CD4-positive, alpha-beta T cell treated with Interleukin-2 at 100 ng/mL for 4 hours (primary cell): Measurements from ENCODE around the gene OR2M2.

Source experiments
- DNase-seq: peaks from one replicate; pipeline ENCODE4 v3.0.0-alpha.2; 2020; ENCODE audit warnings: low spot score

Gene OR2M2, protein sequence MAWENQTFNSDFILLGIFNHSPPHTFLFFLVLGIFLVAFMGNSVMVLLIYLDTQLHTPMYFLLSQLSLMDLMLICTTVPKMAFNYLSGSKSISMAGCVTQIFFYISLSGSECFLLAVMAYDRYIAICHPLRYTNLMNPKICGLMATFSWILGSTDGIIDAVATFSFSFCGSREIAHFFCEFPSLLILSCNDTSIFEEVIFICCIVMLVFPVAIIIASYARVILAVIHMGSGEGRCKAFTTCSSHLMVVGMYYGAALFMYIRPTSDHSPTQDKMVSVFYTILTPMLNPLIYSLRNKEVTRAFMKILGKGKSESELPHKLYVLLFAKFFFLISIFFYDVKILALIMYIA

DNA sequence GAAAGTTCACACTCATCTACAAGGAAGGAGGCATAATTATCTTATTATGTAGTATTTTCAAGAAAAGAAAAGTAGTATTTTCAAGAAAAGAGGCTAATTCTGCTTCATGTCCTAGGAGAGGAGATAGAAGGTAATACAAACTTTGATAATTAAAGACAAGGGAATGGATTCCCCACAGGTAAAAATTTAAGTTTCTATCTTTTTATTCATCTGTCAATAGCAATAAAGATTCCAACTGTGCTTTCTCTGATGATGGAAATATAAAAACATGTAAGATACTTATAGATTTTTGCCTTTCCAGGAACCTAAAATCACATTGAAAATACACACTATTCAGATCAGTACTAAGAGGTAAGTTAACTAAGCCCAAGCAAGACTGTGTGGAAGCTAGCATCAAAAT lies at the start of gene OR2M2:
Gene OR2M2 (plus strand): TSS at position 301 of the 400 bp plus-strand sequence. CDS start 5,165 bp downstream, outside the sequence.
- DNase-seq: no peak

DNA sequence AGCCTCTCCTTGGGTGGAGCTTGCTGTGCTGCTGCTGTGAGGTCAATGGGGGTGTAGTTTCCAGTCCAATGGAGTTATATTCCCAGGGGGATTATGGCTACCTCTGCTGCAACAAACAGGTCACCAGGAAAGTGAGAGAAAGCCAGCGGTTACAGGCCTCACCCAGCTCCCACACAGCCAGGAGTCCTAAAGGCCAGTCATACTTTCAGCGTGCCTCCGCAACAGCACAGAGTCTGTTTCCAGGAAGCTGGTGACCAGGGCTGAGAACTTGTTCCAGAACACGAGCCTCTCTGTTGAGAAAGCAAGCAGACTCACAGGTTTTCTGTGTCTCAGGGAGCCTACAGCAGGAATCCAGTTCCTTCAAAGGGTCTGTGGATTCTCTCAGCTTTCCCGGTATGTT lies 47.0 kb upstream of the OR2M2 start:
- no peak for DNase-seq

DNA sequence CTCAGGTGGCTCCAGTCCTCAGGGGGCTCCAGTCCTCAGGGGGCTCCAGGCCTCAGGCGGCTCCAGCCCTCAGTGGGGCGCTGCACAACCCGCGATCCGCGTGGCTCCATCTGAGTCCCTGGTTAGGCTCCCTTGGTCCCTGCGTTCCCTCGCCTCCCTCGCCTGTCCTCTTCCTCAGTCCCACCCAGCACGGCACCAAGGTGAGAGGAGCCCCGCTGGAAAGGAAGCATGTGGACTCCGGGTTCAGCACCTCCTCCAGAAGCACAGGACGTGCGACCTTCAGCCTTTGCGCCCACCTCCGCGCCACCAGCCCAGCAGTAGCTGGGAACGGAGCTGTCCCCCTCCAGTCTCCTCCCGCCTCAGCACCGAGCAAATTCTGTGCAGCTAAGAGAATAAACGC lies 37.8 kb upstream of the OR2M2 start:
- no peak for DNase-seq

DNA sequence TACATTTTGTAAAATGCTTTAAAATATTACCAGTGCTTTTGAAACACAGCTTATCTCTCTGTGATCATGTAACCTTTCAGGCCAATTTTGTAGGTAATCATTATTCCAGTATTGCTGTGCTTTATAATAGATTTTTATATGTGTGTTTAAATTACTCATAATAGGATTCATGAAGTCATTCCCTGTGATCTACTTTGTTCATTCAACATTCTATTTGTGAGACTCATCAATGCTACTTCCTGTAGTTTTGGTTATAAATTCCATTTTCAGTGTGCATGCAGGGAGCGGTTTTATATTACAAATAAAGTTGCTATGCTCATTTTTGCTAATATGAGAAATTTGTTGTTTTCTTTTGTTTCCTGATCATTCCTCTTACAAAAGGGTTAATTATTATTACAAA lies 33.8 kb upstream of the OR2M2 start:
- no peak for DNase-seq

DNA sequence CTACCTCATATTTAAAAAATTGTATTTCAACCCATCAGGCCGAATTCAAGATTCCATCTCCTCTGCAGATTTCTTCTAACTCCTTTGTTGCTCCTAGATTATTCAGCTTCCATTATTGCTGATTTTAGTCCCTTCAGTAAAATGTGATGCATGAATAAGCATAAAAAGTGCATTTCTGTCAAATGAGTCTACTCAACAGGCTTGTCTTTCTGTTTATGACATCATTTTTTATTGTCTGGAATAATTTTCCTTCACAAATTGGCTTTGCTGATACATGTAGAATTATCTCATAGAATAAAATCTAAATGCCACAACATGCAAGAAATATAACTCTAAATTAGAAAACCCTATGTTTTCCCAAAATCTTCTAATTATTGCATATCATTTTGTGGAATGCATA lies 31.3 kb upstream of the OR2M2 start:
- DNase-seq: no peak

DNA sequence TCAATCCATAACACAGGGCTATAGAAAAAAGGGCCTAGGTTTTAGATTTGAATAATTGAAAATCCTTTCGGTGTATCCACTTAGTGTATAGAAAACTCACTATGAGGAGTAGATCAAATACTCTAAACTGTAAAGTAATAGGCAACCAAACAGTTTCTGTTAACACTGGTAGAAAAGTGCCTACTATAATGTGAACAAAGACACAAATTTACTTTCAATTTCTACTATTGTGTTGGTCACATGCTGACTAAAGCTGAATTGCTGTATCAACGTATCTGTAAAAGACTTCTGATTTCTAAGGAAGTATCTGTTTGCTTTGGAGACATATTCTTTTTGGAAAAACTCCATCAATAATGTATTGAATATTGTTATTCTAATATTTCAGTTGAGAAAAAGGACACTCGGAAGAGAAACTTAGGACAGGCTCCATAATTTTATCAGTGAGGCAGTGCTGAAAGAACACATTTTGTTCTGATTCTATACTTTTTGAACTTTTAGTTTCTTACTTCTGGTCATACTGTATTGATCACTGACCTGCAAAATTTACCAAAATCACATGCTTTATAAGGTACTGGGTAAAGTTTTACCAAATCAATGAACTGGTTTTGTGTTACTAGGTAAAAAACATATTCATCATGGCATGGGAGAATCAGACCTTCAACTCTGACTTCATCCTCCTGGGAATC lies 30.0 kb upstream of the OR2M2 start, which contains the start of gene OR2M5:
Gene OR2M5 (plus strand): TSS at position 636 of the 686 bp plus-strand sequence. CDS start 0 bp downstream, at position 636.
- DNase-seq: no peak

DNA sequence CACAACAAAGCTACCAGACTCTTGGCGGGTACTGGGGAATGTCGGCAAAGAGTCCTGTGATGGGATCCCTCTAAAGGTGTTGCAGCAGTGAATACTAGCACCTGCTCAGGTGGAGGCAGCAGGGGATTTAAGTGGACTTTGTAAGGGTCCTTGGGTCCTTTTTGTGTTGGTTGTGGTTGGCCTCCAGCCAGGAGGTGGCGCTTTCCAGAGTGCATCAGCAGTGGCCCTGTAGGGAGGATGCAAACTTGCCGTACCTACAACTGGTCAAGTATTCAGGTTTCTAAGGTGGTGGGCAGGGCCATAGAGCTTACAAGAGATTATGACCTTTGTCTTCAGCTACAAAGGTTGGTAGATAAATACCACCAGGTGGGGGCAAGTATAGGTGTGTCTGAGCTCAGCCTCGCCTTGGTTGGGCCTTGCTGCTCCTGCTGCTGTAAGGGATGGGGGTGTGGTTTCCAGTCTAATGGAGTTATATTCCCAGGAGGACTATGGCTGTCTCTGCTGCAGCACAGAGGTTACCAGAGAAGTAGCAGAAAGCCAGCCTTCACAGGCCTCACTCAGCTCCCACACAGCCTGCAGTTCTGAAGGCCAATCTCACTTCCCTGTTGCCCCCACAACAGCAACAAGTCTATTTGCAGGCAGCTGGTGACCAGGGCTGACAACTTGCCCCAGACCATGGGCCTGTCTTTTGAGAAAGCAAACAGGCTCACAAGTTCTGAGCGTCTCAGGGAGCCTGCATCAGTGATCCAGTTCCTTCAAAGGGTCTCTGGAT lies 22.4 kb upstream of the OR2M2 start:
- no peak for DNase-seq

DNA sequence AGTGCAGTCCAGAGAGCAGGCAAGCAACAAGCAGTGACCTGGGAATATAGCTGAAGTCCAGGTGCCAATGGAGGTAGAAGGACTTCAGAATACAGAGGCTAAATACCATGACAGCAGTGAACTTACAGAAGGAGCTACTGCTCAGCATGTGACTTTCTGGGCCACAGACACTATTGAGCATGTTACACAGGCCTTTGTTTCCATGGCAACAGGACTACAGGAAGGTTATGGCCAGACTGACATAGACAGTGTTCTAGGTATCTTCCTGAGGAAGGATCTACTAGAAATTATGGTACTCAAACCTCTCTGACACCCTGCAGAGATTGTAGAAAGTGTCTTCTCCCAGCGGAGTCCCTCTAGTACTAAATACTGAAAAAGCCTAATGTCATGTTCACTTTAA lies 18.7 kb upstream of the OR2M2 start:
- DNase-seq: no peak

DNA sequence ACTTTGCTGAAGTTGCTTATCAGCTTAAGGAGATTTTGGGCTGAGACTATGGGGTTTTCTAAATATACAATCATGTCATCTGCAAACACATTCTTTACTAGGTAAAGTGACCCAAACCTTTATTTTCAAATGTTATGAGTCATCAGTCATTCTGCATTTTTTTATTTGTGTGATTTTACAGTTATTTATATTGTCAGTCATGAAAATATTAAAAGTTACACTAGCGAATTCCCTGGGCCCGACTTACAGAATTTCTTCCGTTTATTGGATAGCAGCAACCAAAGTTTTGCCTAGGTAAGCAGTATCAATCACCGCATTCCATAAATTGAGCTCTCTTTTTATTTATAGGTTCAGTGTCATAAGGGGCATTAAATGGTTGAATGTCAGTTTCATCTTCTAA lies 15.9 kb upstream of the OR2M2 start:
- no peak for DNase-seq

DNA sequence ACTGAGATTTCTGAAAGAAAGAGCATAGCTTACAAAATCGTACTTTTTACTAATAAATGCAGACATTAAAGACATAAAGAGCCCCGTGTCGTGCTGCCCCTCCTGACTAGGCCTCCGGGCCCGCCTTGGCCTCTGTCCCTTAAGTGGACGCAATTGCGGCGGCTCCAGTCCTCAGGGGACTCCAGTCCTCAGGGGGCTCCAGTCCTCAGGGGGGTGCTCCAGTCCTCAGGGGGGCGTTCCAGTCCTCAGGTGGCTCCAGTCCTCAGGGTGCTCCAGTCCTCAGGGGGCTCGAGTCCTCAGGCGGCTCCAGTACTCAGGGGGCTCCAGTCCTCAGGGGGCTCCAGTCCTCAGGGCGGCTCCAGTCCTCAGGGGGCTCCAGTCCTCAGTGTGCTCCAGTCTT lies 10.6 kb upstream of the OR2M2 start:
- DNase-seq: no peak

DNA sequence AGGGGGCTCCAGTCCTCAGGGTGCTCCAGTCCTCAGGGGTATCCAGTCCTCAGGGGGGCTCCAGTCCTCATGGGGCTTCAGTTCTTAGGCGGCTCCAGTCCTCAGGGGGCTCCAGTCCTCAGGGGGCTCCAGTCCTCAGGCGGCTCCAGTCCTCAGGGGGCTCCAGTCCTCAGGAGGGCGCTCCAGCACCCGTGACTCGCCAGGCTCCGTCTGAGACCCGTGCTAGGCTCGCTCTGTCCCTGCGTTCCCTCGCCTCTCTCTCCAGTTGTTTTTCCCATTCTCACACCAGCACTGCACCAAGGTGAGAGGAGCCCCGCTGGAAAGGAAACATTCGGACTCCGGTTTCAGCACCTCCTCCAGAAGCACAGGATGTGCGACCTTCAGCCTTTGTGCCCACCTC lies 9.4 kb upstream of the OR2M2 start:
- DNase-seq: no peak

DNA sequence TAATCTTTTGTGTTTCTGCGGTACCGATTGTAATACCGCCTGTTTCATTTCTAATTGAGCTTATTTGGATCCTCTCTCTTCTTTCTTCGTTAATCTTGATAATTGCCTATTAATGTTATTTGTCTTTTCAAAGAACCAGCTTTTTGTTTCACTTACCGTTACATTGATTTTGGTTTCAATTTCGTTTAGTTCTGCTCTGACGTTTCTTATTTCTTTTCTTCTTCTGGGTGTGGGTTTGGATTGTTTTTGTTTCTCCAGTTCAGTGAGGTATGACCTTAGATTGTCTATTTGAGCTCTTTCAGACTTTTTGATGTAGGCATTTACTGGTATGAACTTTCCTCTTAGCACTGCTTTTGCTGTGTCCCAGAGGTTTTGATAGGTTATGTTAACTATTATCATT lies 9.4 kb downstream of the OR2M2 start:
- DNase-seq: no peak

DNA sequence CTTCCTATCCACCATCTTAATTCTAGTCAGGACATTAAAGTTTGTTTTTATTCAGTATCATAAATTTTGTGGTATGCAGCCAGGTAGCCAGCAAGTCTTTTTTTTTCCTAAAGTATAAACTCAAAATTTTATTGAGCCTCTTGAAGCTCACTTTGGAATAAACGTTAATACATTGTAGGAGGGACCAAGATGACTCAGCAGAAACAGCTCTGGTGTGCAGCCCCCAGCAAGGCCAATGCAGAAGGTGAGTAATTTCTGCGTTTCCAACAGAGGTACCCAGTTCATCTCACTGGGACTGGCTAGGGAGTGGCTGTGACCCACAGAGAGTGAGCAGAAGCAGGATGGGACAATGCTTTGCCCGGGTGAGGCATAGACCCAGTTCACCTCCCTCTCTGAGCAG lies 12.7 kb downstream of the OR2M2 start:
- DNase-seq: no peak

DNA sequence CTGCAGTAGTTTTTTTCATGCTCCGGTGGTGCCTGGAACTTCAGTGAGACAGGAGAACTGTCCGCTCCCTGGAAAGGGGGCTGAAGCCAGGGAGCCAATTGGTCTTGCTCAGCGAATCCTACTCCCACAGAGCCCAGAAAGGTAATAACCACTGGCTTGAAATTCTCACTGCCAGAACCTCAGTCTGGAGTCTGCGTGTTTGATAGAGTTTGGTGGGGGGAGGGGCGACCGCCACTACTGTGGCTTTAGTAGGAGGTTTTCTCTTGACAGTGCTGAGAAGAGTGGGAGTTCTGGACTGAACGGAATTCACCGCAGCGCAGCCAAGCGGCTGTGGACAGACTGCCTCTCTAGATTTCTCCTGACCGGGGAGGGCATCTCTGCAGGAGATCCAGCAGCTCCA lies 14.4 kb downstream of the OR2M2 start:
- DNase-seq: no peak

DNA sequence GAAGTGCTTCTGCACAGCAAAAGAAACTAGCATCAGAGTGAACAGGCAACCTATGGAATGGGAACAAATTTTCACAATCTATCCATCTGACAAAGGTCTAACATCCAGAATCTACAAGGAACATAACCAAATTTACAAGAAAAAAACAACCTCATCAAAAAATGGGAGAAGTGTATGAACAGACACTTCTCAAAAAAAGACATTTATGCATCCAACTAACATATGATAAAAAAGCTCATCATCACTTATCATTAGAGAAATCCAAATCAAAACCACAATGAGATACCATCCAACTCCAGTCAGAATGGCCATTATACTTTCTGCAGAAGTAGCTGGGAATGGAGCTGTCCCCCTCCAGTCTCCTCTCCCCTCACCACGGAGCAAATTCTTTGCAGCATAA lies 19.5 kb downstream of the OR2M2 start:
- no peak for DNase-seq

DNA sequence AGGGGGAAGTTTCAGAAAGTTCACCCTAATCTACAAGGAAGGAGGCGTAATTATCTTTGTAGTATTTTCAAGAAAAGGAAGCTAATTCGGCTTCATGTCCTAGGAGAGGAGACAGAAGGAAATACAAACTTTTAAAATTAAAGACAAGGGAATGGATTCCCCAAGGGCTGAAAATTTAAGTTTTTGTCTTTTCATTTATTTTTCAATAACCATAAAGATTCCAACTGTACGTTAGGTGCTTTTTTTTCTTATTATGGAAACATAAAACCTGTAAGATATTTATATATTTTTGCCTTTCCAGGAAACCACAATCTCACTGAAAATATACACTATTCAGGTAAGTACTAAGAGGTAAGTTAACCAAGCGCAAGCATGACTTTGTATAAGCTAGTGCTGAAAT lies 22.3 kb downstream of the OR2M2 start, which contains the start of gene OR2M3:
Gene OR2M3 (plus strand): TSS at position 301 of the 400 bp plus-strand sequence. CDS start 5,803 bp downstream, outside the sequence.
- DNase-seq: no peak

DNA sequence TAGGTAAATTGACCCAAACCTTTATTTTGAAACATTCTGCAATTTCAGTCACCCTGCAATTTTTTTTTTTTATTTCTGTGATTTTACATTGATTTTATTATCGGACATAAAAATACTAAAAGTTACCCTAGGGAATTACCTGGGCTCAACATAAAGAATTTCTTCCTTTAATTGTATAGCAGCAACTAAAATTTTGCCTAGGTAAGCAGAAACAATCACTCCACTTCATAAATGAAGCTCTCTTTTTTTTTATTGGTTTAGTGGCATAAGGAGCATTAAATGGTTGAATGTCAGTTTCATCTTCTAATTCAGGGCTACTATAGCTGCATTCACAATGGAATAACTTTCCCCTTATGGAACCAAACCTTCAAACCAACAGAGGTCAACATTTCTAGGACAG lies 41.3 kb downstream of the OR2M2 start:
- no peak for DNase-seq

DNA sequence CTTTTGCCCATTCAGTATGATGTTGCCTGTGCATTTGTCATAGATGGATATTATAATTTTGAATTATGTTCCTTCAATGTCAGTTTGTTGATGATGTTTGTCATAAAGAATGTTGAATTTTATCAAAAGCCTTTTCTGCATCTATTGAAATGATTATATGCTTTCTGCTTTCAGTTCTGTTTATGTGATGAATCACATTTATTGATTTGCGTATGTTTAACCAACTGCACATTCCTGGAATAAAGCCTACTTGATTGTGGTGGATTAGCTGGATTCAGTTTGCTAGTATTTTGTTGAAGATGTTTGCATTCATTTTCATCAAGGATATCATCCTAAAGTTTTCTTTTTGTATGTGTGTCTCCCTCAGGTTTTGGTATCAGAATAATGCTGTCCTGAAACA lies 50.9 kb downstream of the OR2M2 start:
- DNase-seq: no peak

DNA sequence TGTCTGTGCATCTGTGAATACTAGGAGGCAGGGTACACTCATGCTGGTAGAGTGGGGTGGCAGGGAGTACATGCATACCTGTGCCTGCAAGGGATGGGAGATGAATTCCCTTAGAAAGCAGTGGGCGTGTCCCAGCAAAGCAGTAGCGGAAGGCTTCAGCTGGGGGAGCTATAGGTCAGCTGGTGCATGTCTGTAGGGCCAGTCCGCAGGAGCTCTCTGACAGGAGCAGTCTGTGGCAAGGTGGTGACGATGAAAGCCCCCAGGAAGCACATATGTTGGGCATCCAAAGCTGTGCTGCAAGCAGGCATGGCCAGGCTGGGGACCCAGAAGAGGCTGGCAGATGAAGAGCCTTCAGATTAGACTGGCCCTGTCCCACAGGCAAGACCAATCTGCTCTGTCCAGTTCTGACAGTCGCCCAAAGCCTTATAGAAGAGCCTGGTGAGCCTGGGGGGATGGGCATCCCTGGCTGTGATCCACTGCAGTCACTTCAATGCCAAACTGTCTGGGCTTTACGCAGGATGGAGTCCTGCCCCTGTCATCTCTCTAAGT lies 54.8 kb downstream of the OR2M2 start:
- no peak for DNase-seq
